GM06990 (cell line): Measurements from ENCODE around the gene NEFH.

Experiments used
- DNase-seq: peaks from one replicate; pipeline ENCODE4 v3.0.0-alpha.2; 2011; ENCODE audit not compliant: insufficient read length; ENCODE audit errors: extremely low read depth
- H3K27me3 ChIP-seq: replicated peaks from 2 replicates; pipeline ENCODE4 v1.6.0; 2011; ENCODE audit warnings: low read length; ENCODE audit not compliant: control insufficient read depth, insufficient read depth
- H3K36me3 ChIP-seq: 2 replicates; pipeline ENCODE4 v1.5.1; 2011; ENCODE audit warnings: low read length; ENCODE audit not compliant: control insufficient read depth, insufficient read depth
- H3K4me3 ChIP-seq: replicated peaks from 2 replicates; pipeline ENCODE4 v1.5.1; 2011; ENCODE audit warnings: low read depth, mild to moderate bottlenecking, control low read depth, low read length
- CTCF ChIP-seq: IDR thresholded peaks from 2 replicates; pipeline ENCODE4 v1.5.1; 2011; ENCODE audit warnings: low read length, control low read depth, mild to moderate bottlenecking, inconsistent platforms; ENCODE audit not compliant: insufficient read depth, poor library complexity, severe bottlenecking

Gene NEFH

DNA sequence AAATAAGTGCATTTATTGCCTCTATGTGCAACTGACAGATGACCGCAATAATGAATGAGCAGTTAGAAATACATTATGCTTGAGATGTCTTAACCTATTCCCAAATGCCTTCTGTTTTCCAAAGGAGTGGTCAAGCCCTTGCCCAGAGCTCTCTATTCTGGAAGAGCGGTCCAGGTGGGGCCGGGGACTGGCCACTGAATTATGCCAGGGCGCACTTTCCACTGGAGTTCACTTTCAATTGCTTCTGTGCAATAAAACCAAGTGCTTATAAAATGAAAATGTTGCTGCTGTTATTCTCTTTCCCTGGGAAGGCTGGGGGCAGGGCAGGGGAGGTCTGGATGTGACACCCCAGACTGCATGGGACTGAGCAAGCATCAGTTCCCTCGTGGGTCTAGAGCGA lies 11.0 kb downstream of the NEFH start:
- Histone ChIP-seq H3K4me3 (no peak overlapping the region), H3K36me3 (no peaks in the 10 kb centered on the region), H3K27me3 (no peaks in the 10 kb centered on the region)
- TF ChIP-seq CTCF = no peak
- no peak for DNase-seq

- TF ChIP-seq CTCF = no peak
- H3K36me3 ChIP-seq = no peaks in the 10 kb centered on the region
- no peak overlapping the region for H3K4me3 ChIP-seq
- no peak for DNase-seq
- no peaks in the 10 kb centered on the region for H3K27me3 ChIP-seq
Observed at GRCh38 chr22:29493636-29494035, 13.6 kb downstream of the NEFH start.

DNA sequence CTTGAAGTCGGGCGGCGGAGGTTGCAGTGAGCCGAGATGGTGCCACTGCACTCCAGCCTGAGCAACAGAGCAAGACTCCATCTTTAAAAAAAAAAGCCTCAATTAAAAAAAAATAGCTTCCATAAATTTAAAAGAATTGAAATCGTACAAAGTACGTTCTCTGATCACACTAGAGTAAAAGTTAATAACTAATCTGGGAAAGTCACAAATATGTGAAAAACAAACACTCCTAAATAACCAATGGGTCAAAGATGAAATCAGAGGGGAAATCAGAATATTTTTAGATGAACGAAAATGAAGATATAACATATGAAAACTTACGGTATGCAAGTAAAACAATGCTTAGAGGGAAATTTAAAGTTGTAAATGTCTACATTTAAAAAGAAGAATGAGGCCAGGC lies 19.8 kb downstream of the NEFH start:
- H3K4me3 ChIP-seq = no peak overlapping the region
- no peak for DNase-seq
- no peaks in the 10 kb centered on the region for H3K27me3 ChIP-seq
- no peaks in the 10 kb centered on the region for H3K36me3 ChIP-seq
- TF ChIP-seq CTCF = no peak

DNA sequence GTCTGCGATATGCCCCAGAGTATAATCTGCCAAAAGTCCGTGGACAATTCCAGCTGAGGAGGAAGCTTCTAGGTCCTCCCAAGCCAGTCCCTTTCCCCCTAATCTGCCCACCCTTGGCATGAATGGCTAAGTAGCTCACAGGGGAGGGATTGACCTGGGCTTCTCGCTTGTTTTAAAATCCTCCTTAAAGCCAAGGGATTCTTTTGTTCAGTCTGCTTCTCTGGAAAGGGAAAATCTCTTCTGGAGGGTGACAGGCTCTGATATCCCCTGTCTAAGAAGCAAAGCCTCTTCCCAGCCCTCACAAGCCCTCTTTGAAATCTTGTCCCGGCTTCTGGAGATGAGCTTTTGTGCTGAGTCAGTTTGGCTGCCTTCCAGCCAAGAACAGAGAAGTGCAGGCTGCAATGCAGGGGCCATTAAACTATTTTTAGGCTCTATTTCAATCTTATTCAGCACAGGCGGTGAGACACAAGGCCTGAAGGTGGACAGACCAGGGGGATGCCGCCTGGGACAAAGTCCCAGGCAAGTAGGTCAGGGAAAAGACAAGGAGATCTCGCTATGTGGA lies 23.9 kb downstream of the NEFH start:
- H3K4me3 ChIP-seq = no peak overlapping the region
- no peak for TF ChIP-seq CTCF

GRCh38 chr22:29509298-29509697 lies 29.3 kb downstream of the NEFH start:
- H3K27me3 ChIP-seq = no peaks in the 10 kb centered on the region
- DNase-seq = no peak
- H3K4me3 ChIP-seq = no peak overlapping the region
- H3K36me3 ChIP-seq = peaks cover 10% of the 10 kb centered on the region
- TF ChIP-seq CTCF = no peak

More for the DNA sequence above, 23.9 kb downstream of the NEFH start:
- no peaks in the 10 kb centered on the region; the same call in 1 of the 2 replicates for H3K36me3 ChIP-seq
- no peak for DNase-seq
- H3K27me3 ChIP-seq = no peaks in the 10 kb centered on the region

DNA sequence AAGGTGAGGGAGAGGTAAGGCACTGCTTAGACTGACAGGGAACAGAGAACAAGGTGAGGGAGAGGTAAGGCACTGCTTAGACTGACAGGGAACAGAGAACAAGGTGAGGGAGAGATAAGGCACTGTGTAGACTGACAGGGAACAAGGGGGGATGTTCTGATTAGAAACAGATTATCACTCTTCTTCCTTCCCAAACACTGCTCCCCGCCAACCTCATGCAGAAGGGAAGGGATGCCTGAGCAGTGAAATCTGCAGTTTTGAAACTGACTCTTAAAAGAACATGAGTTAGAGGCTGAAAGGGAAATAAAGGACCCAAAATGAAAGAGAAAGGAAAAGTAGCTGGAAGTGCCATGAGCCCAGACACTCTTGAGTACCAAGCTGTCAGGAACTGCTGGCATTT lies 29.8 kb downstream of the NEFH start:
- no peak for DNase-seq
- no peaks in the 10 kb centered on the region for H3K27me3 ChIP-seq
- no peak for TF ChIP-seq CTCF
- H3K4me3 ChIP-seq = no peak overlapping the region
- peaks cover 10% of the 10 kb centered on the region for H3K36me3 ChIP-seq
